HCT116 (cell line): ENCODE data around the gene ACYP1. TPM values are rescaled to one million over a fixed set of nuclear protein-coding genes. Genes with fewer than 3 reads are reported as not detected.

Source experiments
- ATAC-seq: fragments of 200-7000 bp; cut with Tn5 transposase; 2 replicates; pipeline ENCODE4 v1.9.1; 2020; ENCODE audit warnings: mild to moderate bottlenecking, moderate library complexity
- BruUV-seq: library from RNA; stranded (reverse); fragments of 400-500 nt; replicated peaks from 2 replicates; lab custom pipeline; 2021; lab: Mats Ljungman, UMichigan
- CTCF ChIA-PET: fragments of 300-600 bp; sonication (Branson Sonifier 250); formaldehyde crosslinking; loops from one replicate; lab custom pipeline; 2021; ENCODE audit warnings: antibody characterized with exemption; lab: Charles Lee
- POLR2A ChIA-PET: fragments of 300-600, 350-600 bp; sonication (Branson Sonifier 250); formaldehyde crosslinking; loops from one replicate; lab custom pipeline; 2021; ENCODE audit warnings: antibody characterized with exemption; lab: Charles Lee
- RAD21 ChIA-PET, 2 experiments: fragments of 300-600 bp; sonication (Branson Sonifier 250); formaldehyde crosslinking; loops; one replicate each; lab custom pipeline; 2023; ENCODE audit warnings: low total read pairs in 2 of 2; ENCODE audit not compliant: uncharacterized antibody in 2 of 2, unreplicated experiment in 2 of 2, low non-redundant PET in 1 of 2; lab: Charles Lee
- DNase-seq: peaks from one replicate; pipeline ENCODE4 v3.0.0-alpha.2; 2010; ENCODE audit warnings: low read depth, low spot score
- H2AFZ ChIP-seq: fragments of 200-600 bp; shearing (Covaris generic), sonication (generic); 2 replicates; pipeline ENCODE4 v1.6.1; 2017; ENCODE audit warnings: low read depth, mixed run types, mixed read lengths, antibody characterized with exemption, low read length; ENCODE audit not compliant: poor library complexity, severe bottlenecking
- H3K27ac ChIP-seq: 2 replicates; pipeline ENCODE4 v1.5.1; 2012; ENCODE audit warnings: low read depth, low read length
- H3K27me3 ChIP-seq: fragments of 200-600 bp; sonication (generic); 2 replicates; pipeline ENCODE4 v1.6.1; 2016; ENCODE audit warnings: mixed run types, low read length, mixed read lengths; ENCODE audit not compliant: insufficient read depth
- H3K36me3 ChIP-seq, 2 experiments: fragments of 200-500 bp in 1 of 2; fragments of 200-600 bp in 1 of 2; sonication (Bioruptor generic) in 1 of 2; sonication (generic) in 1 of 2; 2 replicates each; pipeline versions ENCODE4 v1.5.1 to v1.6.1; 2014 to 2016; ENCODE audit warnings: low read length in 2 of 2, inconsistent platforms in 1 of 2, mixed read lengths in 1 of 2, mixed run types in 1 of 2; ENCODE audit not compliant: insufficient read depth in 2 of 2, control insufficient read depth in 1 of 2
- H3K4me1 ChIP-seq, 2 experiments: fragments of 200-600 bp in 1 of 2; sonication (generic) in 1 of 2; 2 replicates each; pipeline versions ENCODE4 v1.5.1 to v1.6.1; 2012 to 2017; ENCODE audit warnings: low read length in 2 of 2, inconsistent platforms in 1 of 2, mild to moderate bottlenecking in 1 of 2, mixed read lengths in 1 of 2, mixed run types in 1 of 2, moderate library complexity in 1 of 2; ENCODE audit not compliant: insufficient read depth in 2 of 2, control insufficient read depth in 1 of 2
- H3K4me2 ChIP-seq: fragments of 200-600 bp; sonication (generic); 2 replicates; pipeline ENCODE4 v1.6.1; 2017; ENCODE audit warnings: mixed run types, low read length, mixed read lengths
- H3K4me3 ChIP-seq, 2 experiments: fragments of 200-600 bp in 1 of 2; sonication (generic) in 1 of 2; replicated peaks in 1 of 2; 2 replicates each; pipeline ENCODE4 v1.5.1; 2011 to 2016; ENCODE audit warnings: low read length in 2 of 2, control low read depth in 1 of 2, low read depth in 1 of 2, mild to moderate bottlenecking in 1 of 2, mixed read lengths in 1 of 2, mixed run types in 1 of 2
- H3K79me2 ChIP-seq: fragments of 200-600 bp; sonication (generic); 2 replicates; pipeline ENCODE4 v1.6.1; 2017; ENCODE audit warnings: mild to moderate bottlenecking, mixed run types, low read length, moderate library complexity, mixed read lengths; ENCODE audit not compliant: insufficient read depth
- H3K9ac ChIP-seq: fragments of 200-600 bp; sonication (generic); 2 replicates; pipeline ENCODE4 v1.6.1; 2016; ENCODE audit warnings: low read length, mixed read lengths
- H3K9me2 ChIP-seq: fragments of 200-600 bp; sonication (generic), shearing (Covaris generic); 2 replicates; pipeline ENCODE4 v1.6.1; 2017; ENCODE audit warnings: mixed run types, mild to moderate bottlenecking, moderate library complexity; ENCODE audit not compliant: insufficient read depth
- H3K9me3 ChIP-seq, 2 experiments: fragments of 200-500 bp in 1 of 2; fragments of 200-600 bp in 1 of 2; sonication (Bioruptor generic) in 1 of 2; sonication (generic) in 1 of 2; 2 replicates each; pipeline ENCODE4 v1.6.1; 2014 to 2017; ENCODE audit warnings: low read length in 2 of 2, mixed read lengths in 2 of 2, inconsistent platforms in 1 of 2, low read depth in 1 of 2, mild to moderate bottlenecking in 1 of 2, mixed run types in 1 of 2, moderate library complexity in 1 of 2; ENCODE audit not compliant: control insufficient read depth in 1 of 2, insufficient read depth in 1 of 2
- H4K20me1 ChIP-seq: fragments of 200-600 bp; sonication (generic), shearing (Covaris generic); 2 replicates; pipeline ENCODE4 v1.6.1; 2017; ENCODE audit warnings: mixed run types, mild to moderate bottlenecking, moderate library complexity; ENCODE audit not compliant: insufficient read depth
- CBX3 ChIP-seq: IDR thresholded peaks from 2 replicates; pipeline ENCODE4 v1.6.1; 2012; ENCODE audit warnings: low read depth
- EGR1 ChIP-seq: IDR thresholded peaks from 2 replicates; pipeline ENCODE4 v1.6.1; 2012; ENCODE audit warnings: low read depth
- ELF1 ChIP-seq: IDR thresholded peaks from 2 replicates; pipeline ENCODE4 v1.6.1; 2012; ENCODE audit warnings: low read depth, borderline replicate concordance
- EZH2 ChIP-seq: fragments of 200-600 bp; sonication (generic); IDR thresholded peaks from 2 replicates; pipeline ENCODE4 v1.6.1; 2017; ENCODE audit warnings: antibody characterized with exemption, mixed run types
- FOSL1 ChIP-seq: IDR thresholded peaks from 2 replicates; pipeline ENCODE4 v1.6.1; 2012; ENCODE audit warnings: low read depth
- MAX ChIP-seq: IDR thresholded peaks from 2 replicates; pipeline ENCODE4 v1.6.1; 2012
- RAD21 ChIP-seq: IDR thresholded peaks from 2 replicates; pipeline ENCODE4 v1.6.1; 2012; ENCODE audit warnings: low read depth, mild to moderate bottlenecking
- SIN3A ChIP-seq: IDR thresholded peaks from 2 replicates; pipeline ENCODE4 v1.6.1; 2012; ENCODE audit warnings: low read depth
- SP1 ChIP-seq: IDR thresholded peaks from 2 replicates; pipeline ENCODE4 v1.6.1; 2012; ENCODE audit warnings: low read depth
- TCF7L2 ChIP-seq: IDR thresholded peaks from 2 replicates; pipeline ENCODE4 v1.7.0; 2011; ENCODE audit warnings: borderline replicate concordance, inconsistent platforms; ENCODE audit not compliant: insufficient read depth, insufficient read length; ENCODE audit errors: extremely low read depth
- YY1 ChIP-seq: IDR thresholded peaks from 2 replicates; pipeline ENCODE4 v1.6.1; 2011; ENCODE audit warnings: low read length, low read depth, moderate library complexity, mild to moderate bottlenecking; ENCODE audit not compliant: insufficient replicate concordance; ENCODE audit errors: extremely low read depth
- ZBTB33 ChIP-seq: IDR thresholded peaks from 2 replicates; pipeline ENCODE4 v1.6.1; 2011; ENCODE audit warnings: mild to moderate bottlenecking, low read length, moderate library complexity; ENCODE audit not compliant: insufficient replicate concordance; ENCODE audit errors: extremely low read depth
- intact Hi-C: fragments of 100-400 bp; cut with micrococcal nuclease; formaldehyde crosslinking; loops from 2 replicates; pipeline ENCODE4 v1.10.0; 2022
- total RNA-seq: library from RNA; stranded (reverse); gene quantifications from one replicate; pipeline ENCODE4 v1.2.1, GENCODE V29; 2021; ENCODE audit not compliant: unreplicated experiment
- TF ChIP-seq, protein P1 (sequence below): IDR thresholded peaks from 2 replicates; pipeline ENCODE4 v1.6.1; 2012; ENCODE audit warnings: low read depth

ACYP1 gene
- total RNA-seq, 1 experiment from 2014 or later = 30.7 TPM

GRCh38 chr14:75066691-75067090 is 2.9 kb upstream of the ACYP1 start:
- ChIA-PET CTCF (no interaction called here), RAD21 (no interaction called here), POLR2A (no interaction called here)
- no peak overlapping the region for H2AFZ ChIP-seq
- peaks cover 16 to 37% of the 10 kb centered on the region in 2 experiments for H3K4me1 ChIP-seq
- intact Hi-C loops = no loop called here
- H3K9me2 ChIP-seq = no peaks in the 10 kb centered on the region
- no peak overlapping the region for H3K4me3 ChIP-seq
- H3K9ac ChIP-seq = no peak overlapping the region
- ATAC-seq = no peak
- peaks cover 16% of the 10 kb centered on the region for H3K79me2 ChIP-seq
- H4K20me1 ChIP-seq = no peaks in the 10 kb centered on the region
- DNase-seq = no peak
- TF ChIP-seq FOSL1 = no peak
- TF ChIP-seq SIN3A = no peak
- no peak for TF ChIP-seq ZBTB33
- no peak overlapping the region for H3K4me2 ChIP-seq
- no TSS peak for BruUV-seq
- no peaks in the 10 kb centered on the region for H3K27me3 ChIP-seq
- 0 out of 4 replicates have a peak, but pooled peaks cover 0 to under 1% of the 10 kb centered on the region in 2 experiments for H3K36me3 ChIP-seq
- H3K27ac ChIP-seq = no peak overlapping the region
- H3K9me3 ChIP-seq = no peaks in the 10 kb centered on the region

GRCh38 chr14:75064205-75064567 is 362 bp upstream of the ACYP1 start:
- Histone ChIP-seq H4K20me1 (no peaks in the 10 kb centered on the region), H3K27me3 (no peaks in the 10 kb centered on the region), H3K4me1 (peaks cover 13 to 28% of the 10 kb centered on the region in 2 experiments), H3K4me3 (peak overlapping the region; percentile 72 to 83), H3K79me2 (peaks cover 40% of the 10 kb centered on the region), H3K27ac (peak overlapping the region; percentile 70; the same call in 1 of the 2 replicates), H3K9me2 (no peaks in the 10 kb centered on the region), H3K36me3 (peaks cover 2 to 20% of the 10 kb centered on the region in 2 experiments; a peak in 1 of 4 replicates), H3K9me3 (no peaks in the 10 kb centered on the region), H3K4me2 (peak overlapping the region; percentile 86), H2AFZ (peak overlapping the region; percentile 79), H3K9ac (peak overlapping the region; percentile 77)
- POLR2A ChIA-PET = no interaction called here
- RAD21 ChIA-PET = no interaction called here
- DNase-seq = no peak
- CTCF ChIA-PET = interaction anchor here (0.9 to 1.4 kb wide), 3 partner anchors 119 to 425 kb away, joined by 3 to 6 read pairs (median 3); no protein-coding TSS in a partner anchor
- peak; percentile 15 for ATAC-seq
- BruUV-seq = no TSS peak
- intact Hi-C loops = no loop called here
- TF ChIP-seq SP1 (no peak), EZH2 (no peak), EGR1 (no peak), CBX3 (no peak), RAD21 (no peak), SIN3A (no peak), YY1 (no peak), TCF7L2 (no peak), ELF1 (no peak), MAX (no peak)
- TF ChIP-seq, protein P1, sequence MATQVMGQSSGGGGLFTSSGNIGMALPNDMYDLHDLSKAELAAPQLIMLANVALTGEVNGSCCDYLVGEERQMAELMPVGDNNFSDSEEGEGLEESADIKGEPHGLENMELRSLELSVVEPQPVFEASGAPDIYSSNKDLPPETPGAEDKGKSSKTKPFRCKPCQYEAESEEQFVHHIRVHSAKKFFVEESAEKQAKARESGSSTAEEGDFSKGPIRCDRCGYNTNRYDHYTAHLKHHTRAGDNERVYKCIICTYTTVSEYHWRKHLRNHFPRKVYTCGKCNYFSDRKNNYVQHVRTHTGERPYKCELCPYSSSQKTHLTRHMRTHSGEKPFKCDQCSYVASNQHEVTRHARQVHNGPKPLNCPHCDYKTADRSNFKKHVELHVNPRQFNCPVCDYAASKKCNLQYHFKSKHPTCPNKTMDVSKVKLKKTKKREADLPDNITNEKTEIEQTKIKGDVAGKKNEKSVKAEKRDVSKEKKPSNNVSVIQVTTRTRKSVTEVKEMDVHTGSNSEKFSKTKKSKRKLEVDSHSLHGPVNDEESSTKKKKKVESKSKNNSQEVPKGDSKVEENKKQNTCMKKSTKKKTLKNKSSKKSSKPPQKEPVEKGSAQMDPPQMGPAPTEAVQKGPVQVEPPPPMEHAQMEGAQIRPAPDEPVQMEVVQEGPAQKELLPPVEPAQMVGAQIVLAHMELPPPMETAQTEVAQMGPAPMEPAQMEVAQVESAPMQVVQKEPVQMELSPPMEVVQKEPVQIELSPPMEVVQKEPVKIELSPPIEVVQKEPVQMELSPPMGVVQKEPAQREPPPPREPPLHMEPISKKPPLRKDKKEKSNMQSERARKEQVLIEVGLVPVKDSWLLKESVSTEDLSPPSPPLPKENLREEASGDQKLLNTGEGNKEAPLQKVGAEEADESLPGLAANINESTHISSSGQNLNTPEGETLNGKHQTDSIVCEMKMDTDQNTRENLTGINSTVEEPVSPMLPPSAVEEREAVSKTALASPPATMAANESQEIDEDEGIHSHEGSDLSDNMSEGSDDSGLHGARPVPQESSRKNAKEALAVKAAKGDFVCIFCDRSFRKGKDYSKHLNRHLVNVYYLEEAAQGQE = no peak
